Skeletal muscle tissue (tissue), 4 donors: ENCODE results near the gene PTPN14. TPM values are rescaled to one million over a fixed set of nuclear protein-coding genes. Genes with fewer than 3 reads are reported as not detected.
"Not testable (repeated sequence)": the region's sequence is repeated elsewhere in the genome, so short reads cannot be mapped to it uniquely, and the experiment has no call there.

Source experiments
- H3K27ac ChIP-seq: one replicate; pipeline ENCODE4 v1.7.0; 2013; ENCODE audit warnings: mild to moderate bottlenecking, low read depth, low read length, inconsistent platforms
- H3K27me3 ChIP-seq, 3 donors: one replicate each; pipeline ENCODE4 v1.7.0; 2013; ENCODE audit warnings: low read length in 3 of 3; ENCODE audit not compliant: control insufficient read depth in 3 of 3, insufficient read depth in 3 of 3
- H3K36me3 ChIP-seq, 3 donors: one replicate each; pipeline ENCODE4 v1.7.0; 2013; ENCODE audit warnings: low read length in 3 of 3; ENCODE audit not compliant: control insufficient read depth in 3 of 3, insufficient read depth in 3 of 3
- H3K4me1 ChIP-seq, 3 donors: one replicate each; pipeline ENCODE4 v1.7.0; 2013; ENCODE audit warnings: low read length in 3 of 3, mild to moderate bottlenecking in 3 of 3; ENCODE audit not compliant: control insufficient read depth in 3 of 3, insufficient read depth in 3 of 3
- H3K4me3 ChIP-seq, 3 donors: one replicate each; pipeline ENCODE4 v1.7.0; 2013; ENCODE audit warnings: low read length in 3 of 3
- H3K9ac ChIP-seq, 3 donors: one replicate each; pipeline ENCODE4 v1.7.0; 2013; ENCODE audit warnings: low read length in 3 of 3, mild to moderate bottlenecking in 3 of 3, moderate library complexity in 2 of 3, low read depth in 1 of 3
- H3K9me3 ChIP-seq, 3 donors: one replicate each; pipeline ENCODE4 v1.7.0; 2013; ENCODE audit warnings: low read length in 3 of 3; ENCODE audit not compliant: control insufficient read depth in 3 of 3
- total RNA-seq: library from RNA; depleted of rRNA; stranded (reverse); fragments of >200 nt; gene quantifications from one replicate; pipeline ENCODE4 v1.2.3, GENCODE V29; 2014
- donor health status: Osteomylitis.

The PTPN14 gene
- total RNA-seq, 1 donor from 2014 or later, result 19.8 TPM

GRCh38 chr1:214485151-214485550, 66.3 kb downstream of the PTPN14 start:
- H3K36me3 ChIP-seq, result no peaks in the 10 kb centered on the region
- H3K4me1 ChIP-seq, result peaks cover 0 to 3% (median 0%) of the 10 kb centered on the region in 3 donors
- H3K27ac ChIP-seq, result no peak overlapping the region
- no peak overlapping the region for H3K9ac ChIP-seq
- no peak overlapping the region for H3K4me3 ChIP-seq
- no peaks in the 10 kb centered on the region for H3K9me3 ChIP-seq
- no peaks in the 10 kb centered on the region for H3K27me3 ChIP-seq

- H3K36me3 ChIP-seq, H3K9ac ChIP-seq, H3K27me3 ChIP-seq, H3K27ac ChIP-seq, H3K4me1 ChIP-seq, H3K9me3 ChIP-seq, H3K4me3 ChIP-seq: not testable (repeated sequence)
Measured at GRCh38 chr1:214483180-214483579, 68.2 kb downstream of the PTPN14 start.

- not testable (repeated sequence) for H3K9me3 ChIP-seq, H3K27ac ChIP-seq, H3K9ac ChIP-seq, H3K36me3 ChIP-seq, H3K27me3 ChIP-seq, H3K4me3 ChIP-seq
- H3K4me1 ChIP-seq, result peaks cover 5 to 13% (median 8%) of the 10 kb centered on the region in 3 donors
Measured at GRCh38 chr1:214481983-214482634, 69.3 kb downstream of the PTPN14 start.

- no peaks in the 10 kb centered on the region for H3K27me3 ChIP-seq
- H3K4me3 ChIP-seq, result no peak overlapping the region
- H3K36me3 ChIP-seq, result no peaks in the 10 kb centered on the region
- no peak overlapping the region for H3K9ac ChIP-seq
- H3K27ac ChIP-seq, result no peak overlapping the region
- H3K9me3 ChIP-seq, result no peaks in the 10 kb centered on the region
- H3K4me1 ChIP-seq, result peaks cover 26 to 31% (median 30%) of the 10 kb centered on the region in 3 donors
Measured at GRCh38 chr1:214476986-214477870, 74.2 kb downstream of the PTPN14 start.

GRCh38 chr1:214476229-214476985, 75.0 kb downstream of the PTPN14 start:
- H3K9me3 ChIP-seq, result no peaks in the 10 kb centered on the region
- no peaks in the 10 kb centered on the region for H3K27me3 ChIP-seq
- H3K27ac ChIP-seq, result peak overlapping the region; percentile 51
- no peak overlapping the region for H3K9ac ChIP-seq
- H3K36me3 ChIP-seq, result no peaks in the 10 kb centered on the region
- H3K4me1 ChIP-seq, result peaks cover 28 to 34% (median 32%) of the 10 kb centered on the region in 3 donors
- no peak overlapping the region for H3K4me3 ChIP-seq

- Histone ChIP-seq H3K36me3 (no peaks in the 10 kb centered on the region), H3K4me3 (no peak overlapping the region), H3K27ac (no peak overlapping the region), H3K4me1 (peaks cover 28 to 34% (median 32%) of the 10 kb centered on the region in 3 donors), H3K27me3 (no peaks in the 10 kb centered on the region), H3K9me3 (no peaks in the 10 kb centered on the region), H3K9ac (no peak overlapping the region)
Measured at GRCh38 chr1:214475746-214476145, 75.7 kb downstream of the PTPN14 start.

- H3K27ac ChIP-seq, result no peak overlapping the region
- H3K36me3 ChIP-seq, result no peaks in the 10 kb centered on the region
- no peak overlapping the region for H3K9ac ChIP-seq
- no peak overlapping the region for H3K4me3 ChIP-seq
- no peaks in the 10 kb centered on the region for H3K27me3 ChIP-seq
- no peaks in the 10 kb centered on the region for H3K9me3 ChIP-seq
- H3K4me1 ChIP-seq, result peaks cover 28 to 34% (median 32%) of the 10 kb centered on the region in 3 donors
Measured at GRCh38 chr1:214475331-214475730, 76.1 kb downstream of the PTPN14 start.

- Histone ChIP-seq H3K9ac (no peak overlapping the region), H3K27ac (no peak overlapping the region), H3K9me3 (no peaks in the 10 kb centered on the region), H3K36me3 (no peaks in the 10 kb centered on the region), H3K27me3 (no peaks in the 10 kb centered on the region), H3K4me1 (peaks cover 28 to 34% (median 32%) of the 10 kb centered on the region in 3 donors), H3K4me3 (no peak overlapping the region)
Measured at GRCh38 chr1:214474467-214474866, 76.9 kb downstream of the PTPN14 start.

GRCh38 chr1:214473862-214474261, 77.5 kb downstream of the PTPN14 start:
- no peaks in the 10 kb centered on the region for H3K27me3 ChIP-seq
- no peak overlapping the region for H3K4me3 ChIP-seq
- H3K9me3 ChIP-seq, result no peaks in the 10 kb centered on the region
- no peak overlapping the region for H3K9ac ChIP-seq
- no peak overlapping the region for H3K27ac ChIP-seq
- H3K4me1 ChIP-seq, result peaks cover 31 to 34% (median 32%) of the 10 kb centered on the region in 3 donors
- no peaks in the 10 kb centered on the region for H3K36me3 ChIP-seq
